CD4-positive, alpha-beta T cell (primary cell): Measurements from ENCODE around the gene PLEKHH2. TPM values are rescaled to one million over a fixed set of nuclear protein-coding genes. Genes with fewer than 3 reads are reported as not detected.

Experiments
- ATAC-seq: fragments of 200-7000 bp; cut with Tn5 transposase; one replicate; pipeline ENCODE4 v1.10.0; 2022; ENCODE audit warnings: mild to moderate bottlenecking; ENCODE audit not compliant: poor library complexity
- CTCF ChIA-PET: fragments of 350-600 bp; sonication (Branson Sonifier 250); formaldehyde crosslinking; loops from one replicate; lab custom pipeline; 2021; ENCODE audit warnings: antibody characterized with exemption, inconsistent platforms; lab: Charles Lee
- POLR2A ChIA-PET: fragments of 350-600 bp; sonication (Branson Sonifier 250); formaldehyde crosslinking; loops from one replicate; lab custom pipeline; 2021; ENCODE audit warnings: antibody characterized with exemption, inconsistent platforms; lab: Charles Lee
- DNase-seq, 14 experiments: peaks; one replicate each; pipeline ENCODE4 v3.0.0-alpha.2; 2013 to 2020; ENCODE audit warnings: mixed read lengths in 2 of 14
- H3K27ac ChIP-seq, 2 donors: one replicate each; pipeline versions ENCODE4 v1.5.1 to v1.7.0; 2013; ENCODE audit warnings: low read length in 2 of 2, low read depth in 1 of 2, mild to moderate bottlenecking in 1 of 2
- H3K27me3 ChIP-seq, 2 experiments: 1 replicate in 1 of 2; 2 replicates in 1 of 2; pipeline versions ENCODE4 v1.6.1 to v1.7.0; 2013; ENCODE audit warnings: low read length in 2 of 2, control low read depth in 1 of 2, mild to moderate bottlenecking in 1 of 2, moderate library complexity in 1 of 2; ENCODE audit not compliant: insufficient read depth in 2 of 2, control insufficient read depth in 1 of 2
- H3K36me3 ChIP-seq: one replicate; pipeline ENCODE4 v1.6.1; 2013; ENCODE audit warnings: low read length, control low read depth; ENCODE audit not compliant: insufficient read depth
- H3K4me1 ChIP-seq: one replicate; pipeline ENCODE4 v1.6.1; 2013; ENCODE audit warnings: low read length, control low read depth; ENCODE audit not compliant: insufficient read depth
- H3K4me3 ChIP-seq: one replicate; pipeline ENCODE4 v1.5.1; 2013; ENCODE audit warnings: mild to moderate bottlenecking, low read length, moderate library complexity
- H3K9me3 ChIP-seq, 2 experiments: 1 replicate in 1 of 2; 2 replicates in 1 of 2; pipeline versions ENCODE4 v1.6.1 to v1.7.0; 2013; ENCODE audit warnings: low read length in 2 of 2, mild to moderate bottlenecking in 2 of 2, control low read depth in 1 of 2, moderate library complexity in 1 of 2; ENCODE audit not compliant: control insufficient read depth in 1 of 2, insufficient read depth in 1 of 2
- H3K27ac Mint-ChIP-seq: one replicate; pipeline ENCODE4 v1.8.0; 2020; ENCODE audit warnings: mixed read lengths
- H3K27me3 Mint-ChIP-seq: one replicate; pipeline ENCODE4 v1.8.0; 2021; ENCODE audit warnings: mixed read lengths
- H3K36me3 Mint-ChIP-seq: one replicate; pipeline ENCODE4 v1.8.0; 2021; ENCODE audit warnings: low read depth, mixed read lengths
- H3K4me1 Mint-ChIP-seq: one replicate; pipeline ENCODE4 v1.8.0; 2021; ENCODE audit warnings: low read depth, mixed read lengths
- H3K4me3 Mint-ChIP-seq: one replicate; pipeline ENCODE4 v1.8.0; 2020; ENCODE audit warnings: mild to moderate bottlenecking, mixed read lengths
- H3K9me3 Mint-ChIP-seq: one replicate; pipeline ENCODE4 v1.8.0; 2020; ENCODE audit warnings: mixed read lengths
- CTCF ChIP-seq: fragments of 200-600 bp; IDR thresholded peaks from one replicate; pipeline ENCODE4 v1.8.0; 2022; ENCODE audit warnings: antibody characterized with exemption, mild to moderate bottlenecking
- intact Hi-C, 2 experiments: fragments of 100-400 bp; cut with DNase I in 1 of 2; cut with micrococcal nuclease in 1 of 2; formaldehyde crosslinking; loops; one replicate each; pipeline versions ENCODE4 v1.15.1 to v1.9.0; 2023 to 2025; cut with DNase I, micrococcal nuclease
- total RNA-seq, 174 experiments: library from RNA in 2 of 174; stranded (reverse) in 2 of 174; gene quantifications; one replicate each; pipeline ENCODE4 v1.2.3 and lab custom pipeline; 2021 to 2026

PLEKHH2 gene
- total RNA-seq, 2 experiments from 2014 or later = 1.6 to 2.7 TPM

GRCh38 chr2:43699761-43700160 lies 62.7 kb downstream of the PLEKHH2 start:
- no peaks in the 10 kb centered on the region for H3K9me3 Mint-ChIP-seq
- no peak for DNase-seq
- H3K36me3 ChIP-seq = no peaks in the 10 kb centered on the region
- no peak overlapping the region for H3K27ac Mint-ChIP-seq
- no peak for ATAC-seq
- ChIA-PET CTCF (no interaction called here), POLR2A (no interaction called here)
- no peak overlapping the region for H3K4me3 ChIP-seq
- H3K4me1 Mint-ChIP-seq = no peaks in the 10 kb centered on the region
- H3K36me3 Mint-ChIP-seq = no peaks in the 10 kb centered on the region
- no peaks in the 10 kb centered on the region for H3K27me3 ChIP-seq
- no peaks in the 10 kb centered on the region for H3K4me1 ChIP-seq
- H3K27me3 Mint-ChIP-seq = peaks cover 19% of the 10 kb centered on the region
- no peak overlapping the region for H3K27ac ChIP-seq
- H3K9me3 ChIP-seq = no peaks in the 10 kb centered on the region
- no peak for TF ChIP-seq CTCF
- intact Hi-C loops = no loop called here
- H3K4me3 Mint-ChIP-seq = no peak overlapping the region

- no peaks in the 10 kb centered on the region for H3K9me3 Mint-ChIP-seq
- Histone ChIP-seq H3K36me3 (no peaks in the 10 kb centered on the region), H3K9me3 (no peaks in the 10 kb centered on the region), H3K4me1 (no peaks in the 10 kb centered on the region), H3K27ac (no peak overlapping the region), H3K27me3 (no peaks in the 10 kb centered on the region), H3K4me3 (no peak overlapping the region)
- H3K27ac Mint-ChIP-seq = no peak overlapping the region
- H3K4me1 Mint-ChIP-seq = no peaks in the 10 kb centered on the region
- ChIA-PET POLR2A (no interaction called here), CTCF (interaction anchor here (0.8 to 0.9 kb wide), 2 partner anchors 27 to 31 kb away, joined by 3 to 4 read pairs; no protein-coding TSS in a partner anchor)
- no peak for ATAC-seq
- H3K36me3 Mint-ChIP-seq = no peaks in the 10 kb centered on the region
- H3K27me3 Mint-ChIP-seq = peaks cover 15% of the 10 kb centered on the region
- TF ChIP-seq CTCF = no peak
- no peak for DNase-seq
- no peak overlapping the region for H3K4me3 Mint-ChIP-seq
- intact Hi-C loops = no loop called here
Observed at GRCh38 chr2:43701111-43701510, 64.1 kb downstream of the PLEKHH2 start.

GRCh38 chr2:43707255-43708015 lies 70.4 kb downstream of the PLEKHH2 start:
- Mint-ChIP-seq H3K36me3 (no peaks in the 10 kb centered on the region), H3K27me3 (peaks cover 28% of the 10 kb centered on the region), H3K4me1 (no peaks in the 10 kb centered on the region), H3K9me3 (no peaks in the 10 kb centered on the region), H3K4me3 (no peak overlapping the region), H3K27ac (no peak overlapping the region)
- ChIA-PET POLR2A (no interaction called here), CTCF (no interaction called here)
- Histone ChIP-seq H3K36me3 (no peaks in the 10 kb centered on the region), H3K27me3 (peaks cover 0 to 5% of the 10 kb centered on the region in 2 experiments), H3K27ac (no peak overlapping the region), H3K4me3 (no peak overlapping the region), H3K9me3 (no peaks in the 10 kb centered on the region), H3K4me1 (no peaks in the 10 kb centered on the region)
- intact Hi-C loops = no loop called here
- ATAC-seq = no peak
- no peak for TF ChIP-seq CTCF
- DNase-seq = no peak
